Caco-2 (cell line): ENCODE results near the gene MEF2C. TPM values are rescaled to one million over a fixed set of nuclear protein-coding genes. Genes with fewer than 3 reads are reported as not detected.

Source experiments
- BruUV-seq: library from RNA; stranded (reverse); fragments of 400-500 nt; replicated peaks from 2 replicates; lab custom pipeline; 2021; lab: Mats Ljungman, UMichigan
- CTCF ChIA-PET: fragments of 300-600 bp; sonication (Branson Sonifier 250); formaldehyde crosslinking; loops from one replicate; lab custom pipeline; 2022; ENCODE audit warnings: antibody characterized with exemption; lab: Charles Lee
- POLR2A ChIA-PET: fragments of 300-600 bp; sonication (Branson Sonifier 250); formaldehyde crosslinking; loops from one replicate; lab custom pipeline; 2022; ENCODE audit warnings: antibody characterized with exemption; lab: Charles Lee
- DNase-seq, 2 experiments: peaks; one replicate each; pipeline versions ENCODE4 v3.0.0 to v3.0.0-alpha.2; 2020 to 2022
- H3K27me3 ChIP-seq: replicated peaks from 2 replicates; pipeline ENCODE4 v1.6.0; 2011; ENCODE audit warnings: low read length; ENCODE audit not compliant: control insufficient read depth, insufficient read depth
- H3K36me3 ChIP-seq: 2 replicates; pipeline ENCODE4 v1.5.1; 2011; ENCODE audit warnings: low read length; ENCODE audit not compliant: control insufficient read depth, insufficient read depth
- H3K4me1 ChIP-seq: fragments of 250-450 bp; sonication (Bioruptor Pico); 2 replicates; pipeline ENCODE4 v1.5.1; 2020; ENCODE audit warnings: mild to moderate bottlenecking
- H3K4me3 ChIP-seq: 2 replicates; pipeline ENCODE4 v1.5.1; 2011; ENCODE audit warnings: low read depth, mild to moderate bottlenecking, control low read depth, low read length
- H3K9me3 ChIP-seq: fragments of 250-450 bp; sonication (Bioruptor Pico); 2 replicates; pipeline ENCODE4 v1.5.1; 2020; ENCODE audit warnings: mild to moderate bottlenecking, moderate library complexity
- H3K27ac Mint-ChIP-seq: one replicate; pipeline ENCODE4 v1.8.0; 2022; ENCODE audit warnings: mixed read lengths; ENCODE audit not compliant: unreplicated experiment
- H3K27me3 Mint-ChIP-seq: one replicate; pipeline ENCODE4 v1.8.0; 2022; ENCODE audit warnings: mixed read lengths; ENCODE audit not compliant: insufficient read depth, unreplicated experiment
- H3K36me3 Mint-ChIP-seq: one replicate; pipeline ENCODE4 v1.8.0; 2022; ENCODE audit warnings: mild to moderate bottlenecking, mixed read lengths; ENCODE audit not compliant: insufficient read depth, unreplicated experiment
- H3K4me1 Mint-ChIP-seq: one replicate; pipeline ENCODE4 v1.8.0; 2022; ENCODE audit warnings: low read depth, mixed read lengths; ENCODE audit not compliant: unreplicated experiment
- H3K4me3 Mint-ChIP-seq: one replicate; pipeline ENCODE4 v1.8.0; 2022; ENCODE audit warnings: mild to moderate bottlenecking, moderate library complexity, mixed read lengths; ENCODE audit not compliant: unreplicated experiment
- H3K9me3 Mint-ChIP-seq: one replicate; pipeline ENCODE4 v1.8.0; 2022; ENCODE audit warnings: mixed read lengths; ENCODE audit not compliant: unreplicated experiment
- CTCF ChIP-seq, 2 experiments: fragments of 200-600 bp in 1 of 2; IDR thresholded peaks; 1 replicate in 1 of 2; 2 replicates in 1 of 2; pipeline versions ENCODE4 v1.5.1 to v1.8.0; 2011 to 2022; ENCODE audit warnings: antibody characterized with exemption in 1 of 2, control low read depth in 1 of 2, inconsistent platforms in 1 of 2, low read depth in 1 of 2, low read length in 1 of 2, mild to moderate bottlenecking in 1 of 2, moderate library complexity in 1 of 2; ENCODE audit not compliant: insufficient read depth in 1 of 2, severe bottlenecking in 1 of 2, unreplicated experiment in 1 of 2
- intact Hi-C: fragments of 100-400 bp; cut with micrococcal nuclease; formaldehyde crosslinking; loops from one replicate; pipeline ENCODE4 v1.10.0; 2022; ENCODE audit not compliant: unreplicated experiment
- total RNA-seq: library from RNA; stranded (reverse); gene quantifications from 2 replicates; pipeline ENCODE4 v1.2.3, GENCODE V29; 2022

The MEF2C gene
- total RNA-seq, 1 experiment from 2014 or later, result 1.5 TPM

GRCh38 chr5:88671106-88671504 is 211.9 kb downstream of the MEF2C start:
- CTCF ChIA-PET, result no interaction called here
- BruUV-seq, result no TSS peak
- H3K27ac Mint-ChIP-seq, result no peak overlapping the region
- no peak for DNase-seq
- H3K9me3 ChIP-seq, result no peaks in the 10 kb centered on the region
- no peaks in the 10 kb centered on the region for H3K36me3 Mint-ChIP-seq
- H3K4me1 ChIP-seq, result no peaks in the 10 kb centered on the region
- no peak overlapping the region for H3K4me3 ChIP-seq
- no peaks in the 10 kb centered on the region for H3K9me3 Mint-ChIP-seq
- peaks cover 13% of the 10 kb centered on the region for H3K4me1 Mint-ChIP-seq
- no peak for TF ChIP-seq CTCF (IDR thresholded peaks at IDR 0.05; ENCODE audit: insufficient read depth in 1 of 2, low read depth in 1 of 2, low read length in 1 of 2, severe bottlenecking in 1 of 2, unreplicated experiment in 1 of 2)
- no peaks in the 10 kb centered on the region for H3K36me3 ChIP-seq
- no peak overlapping the region for H3K4me3 Mint-ChIP-seq
- POLR2A ChIA-PET, result no interaction called here
- peaks cover 39% of the 10 kb centered on the region for H3K27me3 Mint-ChIP-seq
- H3K27me3 ChIP-seq, result peaks cover 2% of the 10 kb centered on the region
- intact Hi-C loops, result no loop called here

GRCh38 chr5:88670461-88670860 is 212.5 kb downstream of the MEF2C start:
- H3K4me1 Mint-ChIP-seq, result peaks cover 12% of the 10 kb centered on the region
- no TSS peak for BruUV-seq

GRCh38 chr5:88669371-88670050 is 213.5 kb downstream of the MEF2C start:
- ChIA-PET CTCF (no interaction called here), POLR2A (no interaction called here)
- H3K4me1 ChIP-seq, result no peaks in the 10 kb centered on the region
- Mint-ChIP-seq H3K4me3 (no peak overlapping the region), H3K27me3 (peaks cover 36% of the 10 kb centered on the region), H3K27ac (no peak overlapping the region), H3K9me3 (no peaks in the 10 kb centered on the region), H3K36me3 (no peaks in the 10 kb centered on the region), H3K4me1 (peaks cover 6% of the 10 kb centered on the region)
- H3K36me3 ChIP-seq, result no peaks in the 10 kb centered on the region
- no peaks in the 10 kb centered on the region; the same call in 1 of the 2 replicates for H3K27me3 ChIP-seq
- no peak for DNase-seq
- BruUV-seq, result no TSS peak
- TF ChIP-seq CTCF (IDR thresholded peaks at IDR 0.05; ENCODE audit: insufficient read depth in 1 of 2, low read depth in 1 of 2, low read length in 1 of 2, severe bottlenecking in 1 of 2, unreplicated experiment in 1 of 2), result no peak
- no peaks in the 10 kb centered on the region for H3K9me3 ChIP-seq
- no peak overlapping the region for H3K4me3 ChIP-seq
- intact Hi-C loops, result no loop called here

More at GRCh38 chr5:88670461-88670860, 212.5 kb downstream of the MEF2C start:
- intact Hi-C loops, result no loop called here
- no peaks in the 10 kb centered on the region for H3K4me1 ChIP-seq
- no peaks in the 10 kb centered on the region for H3K36me3 Mint-ChIP-seq
- ChIA-PET POLR2A (no interaction called here), CTCF (no interaction called here)
- H3K9me3 ChIP-seq, result no peaks in the 10 kb centered on the region
- no peak overlapping the region for H3K4me3 Mint-ChIP-seq
- peaks cover under 1% of the 10 kb centered on the region; the same call in 1 of the 2 replicates for H3K27me3 ChIP-seq
- H3K27me3 Mint-ChIP-seq, result peaks cover 39% of the 10 kb centered on the region
- DNase-seq, result no peak
- no peak for TF ChIP-seq CTCF (IDR thresholded peaks at IDR 0.05; ENCODE audit: insufficient read depth in 1 of 2, low read depth in 1 of 2, low read length in 1 of 2, severe bottlenecking in 1 of 2, unreplicated experiment in 1 of 2)
- H3K27ac Mint-ChIP-seq, result no peak overlapping the region
- no peaks in the 10 kb centered on the region for H3K36me3 ChIP-seq
- no peaks in the 10 kb centered on the region for H3K9me3 Mint-ChIP-seq
- no peak overlapping the region for H3K4me3 ChIP-seq
